Fibroblast of skin of back (primary cell): Measurements from ENCODE around the gene CD300LG. TPM values are rescaled to one million over a fixed set of nuclear protein-coding genes. Genes with fewer than 3 reads are reported as not detected.
A peak's percentile ranks its signal among the peaks of the same experiment; 100 is the strongest.
"Not testable (repeated sequence)": the region's sequence is repeated elsewhere in the genome, so short reads cannot be mapped to it uniquely, and the experiment has no call there.

ENCODE experiments used
- DNase-seq: peaks from one replicate; pipeline ENCODE4 v3.0.0-alpha.2; 2013
- polyA plus RNA-seq, 2 experiments: library from polyadenylated mRNA; unstranded; fragments of 120-200 nt; gene quantifications; one replicate each; pipeline ENCODE4 v1.2.1, GENCODE V29; 2013; ENCODE audit not compliant: insufficient read length in 2 of 2

The CD300LG gene, protein sequence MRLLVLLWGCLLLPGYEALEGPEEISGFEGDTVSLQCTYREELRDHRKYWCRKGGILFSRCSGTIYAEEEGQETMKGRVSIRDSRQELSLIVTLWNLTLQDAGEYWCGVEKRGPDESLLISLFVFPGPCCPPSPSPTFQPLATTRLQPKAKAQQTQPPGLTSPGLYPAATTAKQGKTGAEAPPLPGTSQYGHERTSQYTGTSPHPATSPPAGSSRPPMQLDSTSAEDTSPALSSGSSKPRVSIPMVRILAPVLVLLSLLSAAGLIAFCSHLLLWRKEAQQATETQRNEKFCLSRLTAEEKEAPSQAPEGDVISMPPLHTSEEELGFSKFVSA
- polyA plus RNA-seq (2013, experiment 1 of 2; ENCODE audit: insufficient read length): not detected
- not detected for polyA plus RNA-seq (2013, experiment 2 of 2; ENCODE audit: insufficient read length)

DNA sequence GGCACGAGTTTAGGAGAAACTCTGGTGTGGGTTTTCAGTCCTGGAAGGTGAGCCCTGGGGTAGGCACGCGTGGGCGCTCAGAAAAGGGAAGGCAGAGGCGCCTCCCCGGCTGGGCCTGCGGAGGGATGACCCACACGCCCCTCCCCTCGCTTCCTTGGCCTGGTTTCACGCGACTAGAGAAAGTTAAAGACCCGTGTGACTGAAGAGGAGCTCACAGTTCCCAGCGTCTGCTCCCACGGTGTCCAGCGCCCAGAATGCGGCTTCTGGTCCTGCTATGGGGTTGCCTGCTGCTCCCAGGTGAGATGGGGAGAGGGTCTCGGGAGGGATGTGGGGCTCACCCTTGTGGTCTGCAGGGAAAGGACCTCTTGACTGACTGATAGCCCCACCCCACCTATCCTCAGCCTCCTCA is at the start of gene CD300LG:
Gene CD300LG (plus strand): TSS at position 214 of the 409 bp plus-strand sequence. CDS start 41 bp downstream, at position 255.
- DNase-seq: no peak

DNA sequence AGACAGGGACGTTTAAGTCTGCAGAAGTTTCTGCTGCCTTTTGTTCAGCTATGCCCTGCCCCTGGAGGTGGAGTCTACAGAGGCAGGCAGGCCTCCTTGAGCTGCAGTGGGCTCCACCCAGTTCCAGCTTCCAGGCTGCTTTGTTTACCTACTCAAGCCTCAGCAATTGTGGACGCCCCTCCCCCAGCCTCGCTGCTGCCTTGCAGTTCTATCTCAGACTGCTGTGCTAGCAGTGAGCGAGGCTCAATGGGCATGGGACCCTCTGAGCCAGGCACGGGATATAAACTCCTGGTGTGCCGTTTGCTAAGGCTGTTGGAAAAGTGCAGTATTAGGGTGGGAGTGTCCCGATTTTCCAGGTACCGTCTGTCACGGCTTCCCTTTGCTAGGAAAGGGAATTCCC is 49.0 kb upstream of the CD300LG start:
- DNase-seq: not testable (repeated sequence)

DNA sequence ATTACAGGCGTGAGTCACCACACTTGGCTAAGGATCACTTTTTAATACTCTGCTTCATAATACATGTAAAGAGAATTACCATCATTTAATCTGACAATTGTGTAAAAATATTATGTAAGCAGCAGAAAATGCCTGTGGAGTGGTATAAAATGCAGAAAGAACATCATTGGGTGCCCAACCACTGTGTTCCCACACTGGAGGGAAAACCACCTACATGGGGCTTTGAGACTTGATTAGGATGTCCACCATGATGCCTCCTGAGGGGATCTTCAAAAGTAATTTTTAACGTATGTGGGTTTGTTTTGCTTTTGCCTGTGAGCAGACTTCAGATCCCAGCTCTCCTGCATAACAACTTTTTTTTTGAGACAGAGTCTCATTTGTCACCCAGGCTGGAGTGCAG is 47.9 kb upstream of the CD300LG start:
- no peak for DNase-seq

DNA sequence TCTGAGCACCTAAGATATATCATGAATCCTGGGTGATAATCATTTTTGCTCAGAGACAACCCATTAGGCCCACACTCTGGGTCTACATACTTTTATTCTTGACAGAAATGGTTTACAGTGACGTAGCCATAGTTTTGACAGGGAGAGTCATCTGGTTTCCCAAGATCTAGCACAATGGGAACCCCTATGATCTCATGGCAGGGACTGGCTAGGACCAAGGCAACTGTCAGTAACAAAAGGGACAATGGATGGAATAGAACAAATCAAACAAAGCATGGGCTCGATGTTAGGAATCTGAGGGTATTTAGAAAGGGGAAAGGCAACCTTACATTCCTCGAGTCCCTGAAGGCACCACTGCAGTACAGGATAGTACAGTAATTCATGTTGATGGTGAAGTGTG is 46.2 kb upstream of the CD300LG start:
- no peak for DNase-seq

DNA sequence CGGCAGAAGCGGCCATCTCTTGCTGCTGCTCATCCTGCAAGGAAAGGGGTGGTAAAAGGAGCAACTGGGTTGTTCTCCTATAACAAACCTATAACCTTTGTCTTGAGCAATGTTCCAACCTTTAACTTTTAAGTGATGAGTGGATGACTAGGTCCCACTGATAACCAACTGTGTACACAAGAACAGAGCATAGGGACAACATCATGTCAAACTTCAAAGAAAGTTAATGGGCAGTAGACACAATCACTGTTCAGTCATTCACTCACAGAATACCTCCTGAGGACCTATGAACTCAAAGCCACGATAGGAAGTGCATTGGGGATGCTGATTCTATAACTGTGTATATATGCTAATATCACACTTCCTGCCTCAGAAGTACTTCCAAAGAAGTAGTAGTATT is 45.1 kb upstream of the CD300LG start:
- no peak for DNase-seq

DNA sequence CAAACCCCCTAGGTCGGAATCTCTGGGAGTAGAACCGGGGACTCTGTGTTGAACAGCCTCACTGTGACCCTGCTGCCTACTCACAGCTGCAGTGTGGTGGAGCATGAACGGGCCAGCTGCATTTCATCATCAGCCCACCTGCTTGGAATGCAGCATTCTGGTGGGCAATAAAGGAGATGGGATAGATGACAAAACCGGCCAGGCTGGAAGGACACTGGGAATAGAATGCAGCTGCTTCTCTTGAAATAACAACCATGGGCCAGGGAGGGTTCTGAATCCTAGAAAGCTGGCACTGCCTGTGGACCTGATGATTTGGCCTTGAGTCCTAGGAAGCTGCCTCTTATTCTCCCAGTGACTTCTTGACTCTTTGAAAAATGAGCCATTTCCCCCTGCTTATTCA is 43.2 kb upstream of the CD300LG start:
- DNase-seq: peak; percentile 14

DNA sequence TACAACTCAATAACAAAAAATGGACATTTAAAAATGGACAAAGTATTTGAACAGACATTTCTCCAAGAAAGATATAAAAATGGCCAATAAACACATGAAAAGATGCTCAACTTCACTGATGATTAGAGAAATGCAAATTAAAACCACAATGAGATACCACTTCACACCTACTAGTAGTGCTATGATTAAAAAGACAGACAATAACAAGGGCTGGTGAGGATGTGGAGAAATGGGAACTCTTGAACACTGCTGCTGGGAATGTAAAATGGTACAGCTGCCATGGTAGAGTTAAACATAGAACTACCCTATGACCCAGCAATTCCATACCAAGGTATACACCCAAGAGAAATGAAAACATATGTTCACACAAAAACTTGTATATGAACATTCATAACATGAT is 41.9 kb upstream of the CD300LG start:
- no peak for DNase-seq

DNA sequence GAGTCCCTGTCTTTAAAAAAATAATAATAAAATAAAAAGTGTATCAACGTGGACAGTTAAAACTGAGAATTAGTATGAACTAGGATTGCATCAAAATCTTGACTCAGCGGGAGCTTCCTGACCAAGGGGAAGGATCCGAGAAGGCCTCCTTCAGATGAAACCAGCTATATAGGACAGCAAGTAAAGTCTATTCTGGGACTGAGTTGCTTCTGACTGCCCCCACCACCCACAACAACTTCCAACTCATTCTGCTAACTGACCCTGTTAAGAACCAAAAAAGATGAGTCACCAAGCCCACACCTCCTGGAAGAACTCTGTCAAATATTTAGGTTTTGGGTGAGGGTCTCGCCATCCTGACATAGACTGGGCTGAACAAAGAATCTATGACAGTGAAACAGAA is 38.9 kb upstream of the CD300LG start:
- no peak for DNase-seq

DNA sequence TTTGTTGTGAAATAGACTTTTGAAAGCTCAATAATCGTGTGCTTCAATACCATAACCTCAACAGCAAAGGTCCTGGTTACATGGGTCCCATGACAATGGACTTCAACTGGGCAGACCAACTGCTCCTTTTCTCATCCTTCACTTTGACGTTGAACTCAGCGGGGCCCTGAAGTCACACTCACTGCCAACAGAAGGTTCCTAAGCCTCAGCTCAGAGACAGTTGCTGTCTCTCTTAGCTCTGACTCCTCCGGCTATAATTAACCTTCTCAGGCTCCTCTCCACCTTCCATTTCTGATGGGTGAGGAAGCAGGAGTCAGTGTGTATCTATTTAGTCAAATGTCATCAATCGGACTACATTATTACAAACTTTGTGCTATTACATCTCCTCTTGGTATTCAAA is 37.9 kb upstream of the CD300LG start:
- no peak for DNase-seq

DNA sequence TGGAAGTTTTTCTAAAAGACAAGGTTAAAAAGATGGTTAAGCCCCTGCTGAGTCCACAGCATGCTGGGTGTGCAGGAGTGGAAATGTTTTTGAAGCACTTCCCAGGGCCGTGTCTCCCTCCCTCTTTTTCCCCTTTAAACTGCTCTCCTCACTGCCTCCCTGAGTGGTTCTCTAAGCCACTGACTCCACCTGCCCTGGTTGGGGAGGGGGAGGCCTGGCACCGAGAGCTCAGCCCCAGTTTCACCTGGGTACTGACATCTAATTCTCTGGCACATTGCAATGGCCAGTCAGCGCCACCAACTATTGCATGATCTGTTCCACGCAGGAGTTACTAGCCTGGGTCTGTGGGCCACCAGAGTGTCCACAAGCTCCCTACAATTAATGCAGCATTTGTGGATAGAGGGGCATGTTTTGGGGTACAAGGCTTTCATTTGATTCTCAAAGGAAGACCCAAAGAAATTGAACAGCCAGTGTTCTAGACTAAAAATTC is 36.7 kb upstream of the CD300LG start:
- no peak for DNase-seq

DNA sequence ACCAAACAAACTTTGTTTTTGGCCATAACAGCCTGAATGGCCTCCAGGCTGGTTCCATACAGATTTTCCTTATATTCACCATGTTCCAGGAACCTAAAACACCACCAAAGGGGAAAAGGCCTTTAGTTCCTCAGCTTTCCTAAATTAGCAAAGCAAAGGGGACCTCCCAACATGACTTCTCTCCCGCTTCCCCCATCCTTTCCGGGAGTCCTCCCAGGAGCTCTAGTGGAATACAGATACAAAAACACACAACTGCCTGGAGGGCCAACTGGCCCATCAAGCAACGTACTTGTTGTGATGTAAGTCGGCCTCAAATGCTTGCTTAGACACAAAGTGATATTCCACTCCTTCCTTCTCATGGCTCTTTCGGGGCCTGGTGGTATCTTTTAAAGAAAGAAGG is 36.2 kb upstream of the CD300LG start:
- DNase-seq: no peak

DNA sequence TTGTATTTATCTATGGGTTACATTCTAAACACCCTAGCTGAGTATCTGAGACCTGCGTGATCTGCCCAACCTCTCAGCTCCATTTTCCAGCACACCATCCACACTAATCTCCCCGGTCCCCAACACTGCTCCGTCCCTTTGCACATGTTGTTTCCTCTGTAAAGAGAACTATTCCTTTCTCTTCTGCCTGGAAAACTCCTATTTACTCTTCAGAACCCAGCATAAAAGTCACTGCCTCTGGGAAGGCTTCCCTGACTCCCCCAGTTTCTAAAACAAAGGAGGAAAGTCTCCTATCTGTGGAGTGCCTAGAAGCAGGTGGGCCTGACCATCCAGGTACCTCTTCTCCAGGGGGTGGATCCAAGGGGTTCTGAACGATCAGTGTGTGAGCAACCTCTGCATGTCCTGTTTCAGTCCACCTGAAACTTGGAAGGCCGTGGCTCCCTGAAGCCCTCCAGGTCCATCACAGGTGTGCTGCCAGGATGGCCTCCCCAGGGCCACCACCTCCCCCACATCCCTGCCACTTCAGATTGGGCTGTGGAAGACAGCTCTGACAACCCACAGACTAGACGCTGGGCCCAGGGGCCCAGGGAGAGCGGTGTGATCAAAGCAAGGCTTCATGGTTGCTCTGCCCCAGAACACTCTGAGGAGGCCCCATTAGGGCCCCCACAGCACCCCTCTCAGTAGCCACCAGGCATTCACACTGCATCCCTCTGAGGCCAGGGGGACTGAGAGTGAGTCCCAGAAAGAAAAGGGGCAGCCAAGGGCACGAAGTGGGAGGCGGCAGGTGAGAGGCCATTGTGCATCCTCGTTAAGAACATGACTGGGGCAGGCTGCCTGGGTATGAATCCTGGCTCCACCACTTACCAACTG is 34.3 kb upstream of the CD300LG start:
- no peak for DNase-seq

DNA sequence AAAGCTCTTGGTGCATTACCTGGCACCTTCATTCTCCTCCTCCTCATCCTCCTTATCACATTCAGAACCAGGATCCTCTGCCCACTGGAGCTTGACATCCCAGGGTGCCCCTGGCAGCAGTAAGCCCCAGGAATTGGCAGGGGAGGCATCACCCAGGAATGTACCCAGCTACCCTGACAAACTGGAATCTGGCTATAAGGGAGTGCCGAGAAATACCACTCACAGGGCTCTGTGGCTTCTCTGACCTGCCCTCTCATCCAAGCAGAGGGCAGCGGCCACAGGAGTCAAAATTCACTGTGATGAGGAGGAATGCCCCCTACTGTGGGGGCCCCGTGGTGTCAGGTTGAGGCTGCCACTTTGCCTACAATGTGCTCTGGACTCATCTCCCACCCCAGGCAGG is 33.6 kb upstream of the CD300LG start:
- no peak for DNase-seq

DNA sequence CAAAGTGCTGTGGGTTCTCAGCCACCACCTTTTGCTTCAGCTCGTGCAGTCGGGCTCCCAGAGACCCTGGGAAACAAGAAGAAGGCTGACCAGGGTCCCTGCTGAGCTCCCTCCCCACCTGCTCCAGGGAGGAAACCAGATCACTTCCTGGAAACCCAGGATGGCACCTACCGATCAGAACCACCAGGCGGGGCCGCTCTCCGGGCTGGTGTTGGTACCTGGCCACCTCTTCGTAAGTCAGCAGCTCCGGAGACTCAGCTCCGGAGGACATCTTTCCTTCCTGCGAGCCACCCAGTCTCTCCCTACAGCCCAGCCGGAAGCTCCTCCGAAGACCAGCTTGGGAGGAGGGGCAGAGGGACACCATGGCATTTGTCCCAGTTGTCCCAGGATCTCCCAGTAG is 33.0 kb upstream of the CD300LG start:
- no peak for DNase-seq

DNA sequence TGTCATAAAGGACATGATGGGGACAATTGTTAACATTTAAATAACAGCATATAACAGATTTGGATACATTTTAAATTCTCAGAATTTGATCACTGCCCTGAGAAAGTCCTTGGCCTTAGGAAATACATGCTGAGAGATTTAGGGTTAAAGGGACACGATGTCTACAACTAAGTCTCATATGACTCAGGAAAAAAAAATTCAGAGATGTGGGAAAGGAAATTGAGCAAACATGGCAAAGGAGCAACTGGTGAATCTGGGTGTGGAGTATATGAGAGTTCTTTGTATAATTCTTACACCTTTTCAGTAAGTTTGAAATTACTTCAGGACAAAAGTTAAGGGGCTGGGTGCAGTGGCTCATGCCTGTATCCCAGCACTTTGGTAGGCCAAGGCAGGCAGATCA is 32.3 kb upstream of the CD300LG start:
- peak; percentile 81 for DNase-seq

DNA sequence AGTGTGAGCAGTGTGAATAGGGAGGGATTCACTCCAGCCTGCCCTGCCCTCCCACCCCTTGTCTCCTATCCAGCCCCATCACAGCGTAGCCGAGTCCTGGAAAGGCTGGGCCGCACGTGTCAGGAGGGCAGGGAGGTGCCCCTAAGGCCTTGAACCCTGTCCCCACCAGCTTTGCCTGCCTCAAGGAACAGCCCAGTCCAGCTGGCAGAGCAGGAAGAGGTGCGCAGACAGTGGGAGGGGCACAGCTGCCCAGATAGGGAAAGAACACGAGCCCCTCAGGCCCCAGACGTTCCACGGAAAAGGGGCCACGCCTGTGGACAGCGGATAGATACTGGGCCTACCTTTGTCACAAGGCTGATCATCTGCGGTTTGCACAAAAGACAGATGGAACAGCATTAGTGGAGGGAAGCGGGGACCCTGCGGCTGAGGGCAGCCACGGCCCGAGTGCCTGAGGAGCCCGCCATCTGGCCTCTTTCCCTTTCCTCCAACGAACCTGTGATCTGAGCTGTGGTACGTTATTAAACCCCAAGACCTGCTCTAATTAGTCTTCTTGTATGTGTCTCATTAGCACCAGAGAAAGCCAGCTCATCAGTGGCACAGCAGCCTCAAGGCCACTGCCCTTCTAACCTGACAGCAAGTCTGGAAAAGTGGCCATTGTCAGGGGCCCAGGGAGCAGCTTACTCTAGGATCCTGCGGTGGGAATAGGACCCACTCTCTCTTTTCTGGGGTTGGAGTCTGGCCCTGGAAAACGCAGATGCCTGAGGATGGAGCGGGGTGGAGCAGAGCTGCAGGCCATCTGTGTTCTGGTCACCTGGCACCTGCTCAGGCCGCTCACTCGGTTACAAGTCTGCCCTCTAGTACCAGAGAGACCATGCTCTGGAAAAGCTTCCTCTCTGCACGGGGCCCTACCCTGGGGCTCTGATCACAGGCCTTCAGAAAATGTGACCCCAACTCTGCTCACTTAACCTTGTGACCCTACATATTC is 30.3 kb upstream of the CD300LG start:
- DNase-seq: no peak

DNA sequence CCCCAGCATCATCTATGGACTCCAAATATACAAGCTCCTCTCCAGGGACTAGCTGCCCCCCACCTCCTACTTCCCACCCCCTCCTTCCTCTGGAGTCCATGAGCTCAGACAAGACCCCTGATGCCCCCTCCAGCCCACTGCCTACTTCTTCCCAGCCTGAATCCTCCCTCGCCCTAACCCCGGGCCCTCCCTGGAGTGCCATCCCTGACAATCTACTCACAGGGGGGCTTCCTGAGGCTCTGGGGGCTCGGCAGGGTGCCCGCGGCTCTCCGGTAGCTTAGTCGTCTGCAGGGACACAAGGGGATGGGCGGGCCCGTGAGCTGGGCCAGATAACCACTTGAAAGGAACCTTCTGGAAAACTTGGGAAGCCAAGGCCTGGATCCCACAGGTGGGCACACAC is 29.1 kb upstream of the CD300LG start:
- no peak for DNase-seq

DNA sequence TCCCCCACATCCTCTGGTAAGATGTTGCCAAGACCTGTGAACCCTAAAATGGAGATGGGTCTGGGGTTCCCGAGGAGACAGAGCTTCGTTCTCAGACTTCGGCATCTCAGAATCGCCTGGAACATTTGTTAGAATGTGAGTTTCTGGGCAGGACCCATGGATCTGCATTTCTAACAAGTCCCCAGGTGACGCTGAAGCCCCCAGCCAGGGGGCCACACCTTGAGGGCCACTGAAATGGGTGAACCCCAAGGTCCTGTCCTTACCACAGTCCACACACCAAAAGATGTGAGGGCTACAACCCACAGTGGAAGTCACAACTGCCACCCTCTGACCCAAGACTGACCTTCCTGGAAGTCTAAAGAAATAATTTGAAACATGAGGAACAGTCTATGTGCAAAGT is 28.0 kb upstream of the CD300LG start:
- DNase-seq: no peak

DNA sequence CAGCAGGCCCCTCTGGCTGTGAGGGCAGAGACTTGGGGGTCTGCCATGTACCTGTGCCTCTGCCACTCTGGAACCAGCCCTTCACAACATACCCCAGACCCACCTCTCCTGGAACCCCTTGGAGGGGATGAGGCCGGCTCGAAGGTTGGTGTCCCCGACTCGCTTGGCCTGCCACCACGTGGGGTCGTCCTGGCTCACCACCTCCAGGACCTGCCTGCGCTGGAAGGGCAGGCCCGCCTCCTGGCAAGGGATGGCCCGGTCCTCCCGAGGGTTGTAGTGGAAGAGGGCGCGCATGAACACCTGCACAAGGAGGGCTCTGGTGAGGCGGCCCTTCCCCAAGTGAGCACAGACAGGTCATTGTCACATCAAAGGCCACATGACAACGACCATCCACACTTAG is 26.2 kb upstream of the CD300LG start:
- no peak for DNase-seq

DNA sequence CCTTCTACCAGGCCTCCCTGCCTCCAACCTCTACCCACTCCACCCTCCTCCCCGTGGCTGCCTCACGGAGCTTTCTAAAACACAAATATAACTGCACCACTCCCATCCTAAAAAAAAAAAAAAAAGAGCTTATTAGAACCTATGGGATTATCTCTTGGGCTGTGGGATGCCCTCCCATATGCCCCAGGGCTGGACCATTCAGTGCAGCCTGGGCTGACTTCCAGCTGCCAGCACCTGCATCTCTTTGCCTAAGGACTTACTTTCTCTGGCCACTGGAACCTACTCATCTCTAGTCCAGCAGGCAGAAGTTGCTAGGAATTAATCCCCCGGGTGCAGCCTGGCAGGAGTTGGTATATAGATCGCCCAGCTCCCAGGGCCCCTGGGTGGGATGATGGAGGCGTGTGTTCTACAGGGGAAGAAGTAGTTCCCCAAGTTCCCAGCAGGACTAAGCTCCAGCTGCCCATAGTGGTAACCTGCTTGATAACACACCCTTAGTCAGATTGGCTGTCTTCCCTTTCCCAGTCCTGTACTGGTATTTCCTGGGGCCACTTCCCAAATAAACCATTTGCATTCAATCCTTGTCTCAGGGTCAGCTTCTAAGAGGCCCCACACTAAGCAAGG is 24.3 kb upstream of the CD300LG start:
- DNase-seq: no peak

DNA sequence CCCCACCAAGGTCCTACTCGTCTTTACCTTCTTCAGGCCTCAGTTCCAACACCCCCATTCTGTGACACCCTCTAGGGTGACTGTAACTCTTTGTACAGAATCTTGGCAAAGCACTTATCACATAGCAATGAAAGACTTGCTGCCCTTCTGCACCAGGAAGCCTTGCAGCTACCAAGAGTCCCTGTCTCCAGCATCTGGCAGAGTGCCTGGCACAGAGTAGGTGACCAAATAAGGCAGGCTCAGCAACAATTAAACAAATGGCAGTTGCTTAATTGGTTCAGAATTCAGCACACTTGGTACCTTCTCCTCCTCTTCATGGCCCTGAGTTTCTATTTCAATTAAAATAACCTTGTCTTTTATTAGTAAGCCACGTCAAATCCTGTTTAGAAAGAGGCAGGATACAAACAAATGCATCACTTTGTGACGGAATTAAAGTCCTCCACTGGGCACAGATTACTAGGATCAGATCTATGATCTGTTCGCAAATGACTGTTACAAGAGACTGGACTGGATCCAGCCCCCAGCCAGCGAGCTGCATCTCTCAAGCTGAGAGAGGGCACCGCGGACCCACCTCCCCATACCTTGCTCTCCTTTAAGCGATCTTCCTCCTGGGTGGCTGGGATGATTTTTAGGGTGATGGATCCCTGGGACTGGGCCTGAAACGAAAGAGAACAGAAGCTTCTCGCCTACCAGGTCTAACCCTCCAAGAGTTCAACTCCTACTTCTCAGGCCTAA is 23.5 kb upstream of the CD300LG start:
- no peak for DNase-seq
